Testis (tissue), 3 donors: Measurements from ENCODE around the gene SLC22A12. TPM values are rescaled to one million over a fixed set of nuclear protein-coding genes. Genes with fewer than 3 reads are reported as not detected.

ENCODE experiments used
- DNase-seq: peaks from one replicate; pipeline ENCODE4 v3.0.0-alpha.2; 2019
- H3K27ac ChIP-seq, 2 donors: fragments of 200-600 bp; sonication (generic); one replicate each; pipeline ENCODE4 v1.5.1; 2019
- H3K27me3 ChIP-seq: fragments of 200-600 bp; sonication (generic); one replicate; pipeline ENCODE4 v1.5.1; 2019
- H3K36me3 ChIP-seq: fragments of 200-600 bp; sonication (generic); one replicate; pipeline ENCODE4 v1.5.1; 2017; ENCODE audit warnings: low read depth; ENCODE audit errors: missing control alignments
- H3K4me1 ChIP-seq: fragments of 200-600 bp; sonication (generic); one replicate; pipeline ENCODE4 v1.5.1; 2019
- H3K4me3 ChIP-seq, 2 donors: fragments of 200-600 bp; sonication (generic); one replicate each; pipeline ENCODE4 v1.5.1; 2017 to 2019
- H3K9me3 ChIP-seq: fragments of 200-600 bp; sonication (generic); one replicate; pipeline ENCODE4 v1.5.1; 2017
- POLR2A ChIP-seq: fragments of 450-650 bp; IDR thresholded peaks from one replicate; pipeline ENCODE4 v1.6.1; 2017; ENCODE audit warnings: antibody characterized with exemption, mild to moderate bottlenecking, moderate library complexity
- whole genome bisulfite sequencing, 2 donors: methylation state at CpG; one replicate each; pipeline ENCODE4 v1.1.5; 2018; 5-methylcytosine and 5-hydroxymethylcytosine counted together
- intact Hi-C: fragments of 100-400 bp; cut with DNase I; formaldehyde crosslinking; loops from one replicate; pipeline ENCODE4 v1.15.1; 2023; ENCODE audit warnings: low total_unique reads
- polyA plus RNA-seq: library from polyadenylated mRNA; stranded (reverse); fragments of 350-450 nt; fragmentation: Illumina TruSeq; extraction: RNeasy Lipid Tissue Mini Kit (QIAGEN cat#74804); gene quantifications from one replicate; pipeline ENCODE4 v1.2.3, GENCODE V29; 2014; ENCODE audit warnings: low read depth, low replicate concordance; ENCODE audit not compliant: insufficient read depth
- total RNA-seq, 2 donors: library from RNA; depleted of rRNA; stranded (reverse); fragments of >200 nt; gene quantifications; one replicate each; pipeline ENCODE4 v1.2.3, GENCODE V29; 2016
- TF ChIP-seq, protein P1 (sequence below), 3 experiments: fragments of 450-650 bp in 2 of 3; fragments of 200-600 bp in 1 of 3; sonication (generic) in 1 of 3; IDR thresholded peaks; one replicate each; pipeline ENCODE4 v1.5.1; 2016 to 2019; ENCODE audit warnings: antibody characterized with exemption in 3 of 3, mild to moderate bottlenecking in 2 of 3, moderate library complexity in 1 of 3

Gene SLC22A12
- total and polyA plus RNA-seq, 3 donors from 2014 or later, result not detected

DNA sequence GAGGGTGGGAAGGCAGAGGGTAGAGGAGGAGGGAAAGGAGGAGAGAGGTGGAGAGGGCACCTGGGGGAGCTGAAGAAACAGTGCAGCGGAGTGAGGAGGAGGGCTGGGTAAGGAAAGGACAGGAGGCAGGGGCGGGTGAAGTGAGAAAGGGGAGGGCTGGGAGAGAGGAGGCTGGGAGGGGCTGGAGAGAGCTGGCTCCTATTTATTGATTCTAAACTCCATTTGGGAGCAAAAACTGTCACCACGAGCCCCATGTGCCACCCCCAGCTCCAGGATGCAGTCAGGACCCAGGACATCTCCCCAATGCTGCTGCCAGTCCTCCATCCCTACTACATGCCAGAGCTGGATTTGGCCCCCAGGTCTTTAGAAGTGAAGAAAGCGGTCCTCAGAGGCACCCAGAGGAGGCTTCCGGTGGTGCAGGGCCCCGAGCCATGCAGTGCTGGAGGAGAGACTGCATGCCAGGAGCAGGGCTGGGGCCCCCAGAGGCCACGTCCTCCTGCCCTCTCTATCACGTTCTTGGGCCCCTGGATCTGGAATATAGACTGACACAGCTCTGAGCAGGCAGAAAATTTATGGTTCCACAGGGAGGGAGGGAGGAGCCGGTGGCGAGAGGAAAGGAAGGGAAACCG lies 53.7 kb downstream of the SLC22A12 start:
- TF ChIP-seq, protein P1, sequence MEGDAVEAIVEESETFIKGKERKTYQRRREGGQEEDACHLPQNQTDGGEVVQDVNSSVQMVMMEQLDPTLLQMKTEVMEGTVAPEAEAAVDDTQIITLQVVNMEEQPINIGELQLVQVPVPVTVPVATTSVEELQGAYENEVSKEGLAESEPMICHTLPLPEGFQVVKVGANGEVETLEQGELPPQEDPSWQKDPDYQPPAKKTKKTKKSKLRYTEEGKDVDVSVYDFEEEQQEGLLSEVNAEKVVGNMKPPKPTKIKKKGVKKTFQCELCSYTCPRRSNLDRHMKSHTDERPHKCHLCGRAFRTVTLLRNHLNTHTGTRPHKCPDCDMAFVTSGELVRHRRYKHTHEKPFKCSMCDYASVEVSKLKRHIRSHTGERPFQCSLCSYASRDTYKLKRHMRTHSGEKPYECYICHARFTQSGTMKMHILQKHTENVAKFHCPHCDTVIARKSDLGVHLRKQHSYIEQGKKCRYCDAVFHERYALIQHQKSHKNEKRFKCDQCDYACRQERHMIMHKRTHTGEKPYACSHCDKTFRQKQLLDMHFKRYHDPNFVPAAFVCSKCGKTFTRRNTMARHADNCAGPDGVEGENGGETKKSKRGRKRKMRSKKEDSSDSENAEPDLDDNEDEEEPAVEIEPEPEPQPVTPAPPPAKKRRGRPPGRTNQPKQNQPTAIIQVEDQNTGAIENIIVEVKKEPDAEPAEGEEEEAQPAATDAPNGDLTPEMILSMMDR (IDR thresholded peaks at IDR 0.05), result peak in 1 of 3 experiments; percentile 24
- no peak for TF ChIP-seq POLR2A
- no peak for DNase-seq
- Histone ChIP-seq H3K36me3 (no peaks in the 10 kb centered on the region), H3K4me1 (peaks cover 14% of the 10 kb centered on the region), H3K27ac (no peak overlapping the region), H3K27me3 (no peaks in the 10 kb centered on the region), H3K4me3 (no peak overlapping the region), H3K9me3 (no peaks in the 10 kb centered on the region)
- intact Hi-C loops, result no loop called here
- WGBS, 2 donors, result 50 to 54% methylated on average over 6 to 11 of the region's 11 CpGs

DNA sequence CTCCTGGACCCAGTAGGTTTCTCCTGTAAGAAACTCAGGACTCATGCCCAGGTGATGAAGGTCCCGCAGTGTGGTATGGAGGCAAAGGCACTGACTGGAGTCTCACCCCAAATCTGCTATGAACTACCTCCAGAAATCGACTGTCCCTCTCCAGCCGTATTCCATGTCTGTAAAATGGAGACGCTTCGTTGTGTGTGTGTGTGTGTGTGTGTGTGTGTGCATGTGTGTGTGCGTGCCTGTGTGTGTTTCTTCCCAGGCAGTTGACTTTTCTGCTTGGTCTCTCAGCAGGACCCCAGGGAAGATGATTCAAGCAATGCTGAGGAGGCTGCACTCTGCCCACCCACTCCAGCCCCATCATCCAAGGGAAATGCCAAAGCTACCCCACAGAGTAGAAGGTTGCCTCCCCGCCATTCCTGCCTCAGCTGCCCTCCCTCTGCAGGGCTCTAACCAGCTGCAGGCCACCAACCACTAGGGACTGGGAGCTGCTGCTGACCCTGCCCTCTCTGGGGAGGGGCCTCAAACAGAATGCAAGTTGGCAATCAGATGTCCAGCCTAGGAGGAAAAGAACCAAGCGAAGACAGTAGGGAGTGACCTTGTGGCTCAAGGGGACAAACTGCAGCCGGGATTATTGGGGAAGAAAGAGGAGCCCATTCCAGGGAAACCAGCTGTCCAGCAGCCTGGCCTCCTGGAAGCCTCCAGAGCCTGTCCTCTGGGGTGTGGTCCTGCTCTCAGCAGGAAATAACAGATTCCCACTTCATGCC lies 56.2 kb downstream of the SLC22A12 start:
- H3K4me3 ChIP-seq, result no peak overlapping the region
- peaks cover 14% of the 10 kb centered on the region for H3K4me1 ChIP-seq
- H3K27me3 ChIP-seq, result no peaks in the 10 kb centered on the region
- TF ChIP-seq, protein P1 (IDR thresholded peaks at IDR 0.05), result no peak
- TF ChIP-seq POLR2A, result no peak
- 79 to 80% methylated on average over 8 to 9 of the region's 9 CpGs for WGBS, 2 donors
- no peak for DNase-seq
- intact Hi-C loops, result no loop called here
- no peaks in the 10 kb centered on the region for H3K36me3 ChIP-seq
- no peaks in the 10 kb centered on the region for H3K9me3 ChIP-seq
- H3K27ac ChIP-seq, result no peak overlapping the region

DNA sequence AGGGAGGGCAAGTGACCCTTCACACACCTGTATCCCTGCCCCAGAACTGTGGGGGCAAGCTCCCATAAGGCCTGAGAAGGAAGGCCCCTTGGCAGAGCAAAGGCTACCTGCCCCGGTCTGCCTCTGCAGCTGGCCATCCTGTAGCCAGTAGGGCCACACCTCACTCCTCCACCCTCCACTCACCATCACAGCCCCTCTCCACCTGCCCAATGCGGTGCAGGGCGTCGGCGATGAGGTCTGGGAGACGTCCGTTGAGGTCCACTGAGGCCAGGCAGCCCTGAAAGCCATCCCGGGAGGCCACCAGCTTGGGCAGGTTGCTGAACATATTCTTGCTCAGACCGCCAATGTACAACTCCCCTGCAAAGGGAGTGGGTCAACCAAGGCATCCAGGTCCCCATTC lies 57.5 kb downstream of the SLC22A12 start:
- H3K36me3 ChIP-seq, result no peaks in the 10 kb centered on the region
- TF ChIP-seq, protein P1 (IDR thresholded peaks at IDR 0.05), result no peak
- no peak for TF ChIP-seq POLR2A

DNA sequence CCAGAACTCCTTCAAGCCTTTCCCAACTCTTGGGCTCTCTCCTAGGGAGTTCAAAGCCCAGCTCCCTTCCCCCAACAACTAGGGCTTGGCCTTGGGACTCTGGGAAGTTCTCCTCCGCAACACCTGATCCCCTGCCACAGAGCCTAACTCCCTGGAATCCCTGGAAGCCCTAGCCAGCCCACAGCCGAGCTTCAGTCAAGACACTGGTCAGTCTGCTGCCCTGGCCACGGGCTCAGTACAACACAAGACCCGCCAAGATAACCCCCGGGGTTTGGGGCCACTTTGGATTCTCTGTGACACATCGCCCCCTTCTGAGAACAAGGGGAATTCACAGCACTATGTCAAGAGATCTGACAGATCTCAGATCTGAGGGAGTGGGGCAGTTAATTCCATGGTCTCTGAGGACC lies 58.3 kb downstream of the SLC22A12 start:
- Histone ChIP-seq H3K27me3 (no peaks in the 10 kb centered on the region), H3K4me3 (no peak overlapping the region), H3K36me3 (no peaks in the 10 kb centered on the region), H3K4me1 (peaks cover 10% of the 10 kb centered on the region), H3K27ac (no peak overlapping the region), H3K9me3 (no peaks in the 10 kb centered on the region)
- DNase-seq, result peak; percentile 50
- TF ChIP-seq POLR2A, result no peak
- TF ChIP-seq, protein P1 (IDR thresholded peaks at IDR 0.05), result peak; percentile 52 to 53 (median 53)
- intact Hi-C loops, result no loop called here
- WGBS, 2 donors, result 26 to 53% methylated on average over 3 to 6 of the region's 6 CpGs

More for the DNA sequence above, 57.5 kb downstream of the SLC22A12 start:
- no peak overlapping the region for H3K4me3 ChIP-seq
- WGBS, 2 donors, result 96 to 98% methylated on average over 8 to 9 of the region's 9 CpGs
- intact Hi-C loops, result no loop called here
- no peaks in the 10 kb centered on the region for H3K9me3 ChIP-seq
- H3K27ac ChIP-seq, result no peak overlapping the region
- peaks cover 14% of the 10 kb centered on the region for H3K4me1 ChIP-seq
- DNase-seq, result no peak
- no peaks in the 10 kb centered on the region for H3K27me3 ChIP-seq
